ENCODE data around the gene STK39.
"Not testable (repeated sequence)": the region's sequence is repeated elsewhere in the genome, so short reads cannot be mapped to it uniquely, and the experiment has no call there.

STK39 gene

DNA sequence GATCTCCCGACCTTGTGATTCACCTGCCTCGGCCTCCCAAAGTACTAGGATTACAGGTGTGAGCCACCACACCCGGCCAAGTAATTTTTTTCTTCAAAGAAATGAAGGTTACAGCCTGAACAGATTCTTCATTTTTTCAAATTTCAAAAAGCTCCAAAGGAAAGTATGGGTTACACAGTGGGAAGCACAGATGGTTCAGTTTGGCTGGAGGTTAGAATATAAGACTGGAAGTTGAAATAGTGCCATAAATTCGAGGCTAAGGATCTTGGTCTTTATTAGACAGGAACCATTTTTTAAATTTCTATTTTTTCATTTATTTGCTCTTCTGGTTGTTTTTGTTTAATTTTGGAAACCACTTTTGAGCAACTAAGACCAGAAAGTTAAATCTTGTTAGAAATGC lies 120.0 kb downstream of the STK39 start:
- Histone ChIP-seq H3K27me3 (ENCODE audit: insufficient read depth, low read length, poor library complexity) (no peaks in the 10 kb centered on the region), H3K79me2 (ENCODE audit: control insufficient read depth, insufficient read depth, low read length) (no peaks in the 10 kb centered on the region), H4K8ac (ENCODE audit: low read depth, low read length) (no peak overlapping the region), H2BK5ac (ENCODE audit: low read length) (no peak overlapping the region), H3K18ac (ENCODE audit: low read length) (no peak overlapping the region), H3K79me1 (ENCODE audit: low read length) (no peaks in the 10 kb centered on the region), H3K56ac (ENCODE audit: low read length) (no peak overlapping the region), H2AK5ac (ENCODE audit: low read length) (no peak overlapping the region), H3K9ac (ENCODE audit: low read length) (no peak overlapping the region), H3K4me3 (ENCODE audit: low read length) (no peak overlapping the region), H4K5ac (ENCODE audit: low read length) (no peak overlapping the region), H2BK15ac (replicated peaks; ENCODE audit: low read depth) (no peak overlapping the region), H2BK120ac (ENCODE audit: low read depth, low read length) (no peak overlapping the region), H3K4ac (ENCODE audit: low read depth, low read length) (no peak overlapping the region), H3K23ac (ENCODE audit: low read length) (no peak overlapping the region), H3K27ac (ENCODE audit: low read depth, low read length) (no peak overlapping the region), H3K36me3 (ENCODE audit: control insufficient read depth, insufficient read depth, low read length) (no peaks in the 10 kb centered on the region), H3K4me1 (ENCODE audit: control insufficient read depth, low read depth, low read length) (no peaks in the 10 kb centered on the region), H3K4me2 (ENCODE audit: low read length) (no peak overlapping the region)
- DNase-seq = no peak
- WGBS (ENCODE audit: extremely low coverage, insufficient coverage, low lambda C conversion rate) = no CpG with 5 or more reads among the region's 4 CpGs

DNA sequence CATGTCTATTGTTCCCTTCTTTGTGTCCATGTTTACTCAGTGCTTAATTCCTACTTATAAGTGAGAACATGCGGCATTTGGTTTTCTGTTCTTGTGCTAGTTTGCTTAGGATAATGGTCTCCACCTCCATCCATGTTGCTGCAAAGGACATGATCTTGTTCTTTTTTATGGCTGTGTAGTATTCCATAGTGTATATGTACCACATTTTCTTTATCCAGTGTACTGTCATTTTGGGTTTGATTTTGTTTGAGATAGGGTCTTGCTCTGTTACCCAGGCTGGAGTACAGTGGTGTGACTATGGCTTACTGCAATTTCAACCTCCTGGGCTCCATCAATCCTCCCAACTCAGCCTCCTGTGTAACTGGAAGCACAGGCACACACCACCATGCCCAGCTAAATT lies 125.2 kb downstream of the STK39 start:
- H3K18ac ChIP-seq (ENCODE audit: low read length); H2AK5ac ChIP-seq (ENCODE audit: low read length); H3K79me2 ChIP-seq (ENCODE audit: control insufficient read depth, insufficient read depth, low read length); H3K9ac ChIP-seq (ENCODE audit: low read length); H2BK120ac ChIP-seq (ENCODE audit: low read depth, low read length); H4K5ac ChIP-seq (ENCODE audit: low read length); H3K4me2 ChIP-seq (ENCODE audit: low read length); H3K4ac ChIP-seq (ENCODE audit: low read depth, low read length); H3K4me1 ChIP-seq (ENCODE audit: control insufficient read depth, low read depth, low read length); H3K79me1 ChIP-seq (ENCODE audit: low read length); H3K23ac ChIP-seq (ENCODE audit: low read length); H3K27ac ChIP-seq (ENCODE audit: low read depth, low read length); H2BK15ac ChIP-seq (replicated peaks; ENCODE audit: low read depth); H3K56ac ChIP-seq (ENCODE audit: low read length); H2BK5ac ChIP-seq (ENCODE audit: low read length); H4K8ac ChIP-seq (ENCODE audit: low read depth, low read length); DNase-seq; H3K4me3 ChIP-seq (ENCODE audit: low read length); H3K36me3 ChIP-seq (ENCODE audit: control insufficient read depth, insufficient read depth, low read length); H3K27me3 ChIP-seq (ENCODE audit: insufficient read depth, low read length, poor library complexity): not testable (repeated sequence)
- no CpG with 5 or more reads among the region's 1 CpG for WGBS (ENCODE audit: extremely low coverage, insufficient coverage, low lambda C conversion rate)

DNA sequence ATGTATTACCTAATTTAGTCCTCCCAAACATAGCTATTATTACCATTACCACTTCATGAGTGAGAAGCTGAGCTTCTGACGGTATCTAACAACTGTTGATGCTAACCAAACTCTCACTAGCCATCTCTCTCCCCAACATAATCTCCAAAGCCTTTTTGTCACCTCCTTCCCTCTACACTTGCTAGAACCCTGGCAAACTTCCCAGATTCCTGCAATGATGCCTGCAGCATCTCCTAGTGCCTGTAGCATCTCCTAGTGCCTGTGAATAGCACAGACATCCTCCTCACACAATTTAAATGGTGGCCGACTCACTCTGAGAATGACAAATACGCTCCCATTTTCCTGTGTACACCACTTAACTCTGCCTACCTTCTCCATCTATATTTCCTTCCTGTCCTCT lies 126.7 kb downstream of the STK39 start:
- Histone ChIP-seq H2BK5ac (ENCODE audit: low read length) (no peak overlapping the region), H3K36me3 (ENCODE audit: control insufficient read depth, insufficient read depth, low read length) (no peaks in the 10 kb centered on the region), H3K23ac (ENCODE audit: low read length) (no peak overlapping the region), H3K79me1 (ENCODE audit: low read length) (no peaks in the 10 kb centered on the region), H3K18ac (ENCODE audit: low read length) (no peak overlapping the region), H3K9ac (ENCODE audit: low read length) (no peak overlapping the region), H4K8ac (ENCODE audit: low read depth, low read length) (no peak overlapping the region), H2BK15ac (replicated peaks; ENCODE audit: low read depth) (no peak overlapping the region), H4K5ac (ENCODE audit: low read length) (no peak overlapping the region), H3K4ac (ENCODE audit: low read depth, low read length) (no peak overlapping the region), H3K4me1 (ENCODE audit: control insufficient read depth, low read depth, low read length) (no peaks in the 10 kb centered on the region), H3K4me3 (ENCODE audit: low read length) (no peak overlapping the region), H3K79me2 (ENCODE audit: control insufficient read depth, insufficient read depth, low read length) (no peaks in the 10 kb centered on the region), H2BK120ac (ENCODE audit: low read depth, low read length) (no peak overlapping the region), H2AK5ac (ENCODE audit: low read length) (no peak overlapping the region), H3K4me2 (ENCODE audit: low read length) (no peak overlapping the region), H3K27me3 (ENCODE audit: insufficient read depth, low read length, poor library complexity) (no peaks in the 10 kb centered on the region), H3K27ac (ENCODE audit: low read depth, low read length) (no peak overlapping the region), H3K56ac (ENCODE audit: low read length) (no peak overlapping the region)
- no CpG with 5 or more reads among the region's 3 CpGs for WGBS (ENCODE audit: extremely low coverage, insufficient coverage, low lambda C conversion rate)
- no peak for DNase-seq

DNA sequence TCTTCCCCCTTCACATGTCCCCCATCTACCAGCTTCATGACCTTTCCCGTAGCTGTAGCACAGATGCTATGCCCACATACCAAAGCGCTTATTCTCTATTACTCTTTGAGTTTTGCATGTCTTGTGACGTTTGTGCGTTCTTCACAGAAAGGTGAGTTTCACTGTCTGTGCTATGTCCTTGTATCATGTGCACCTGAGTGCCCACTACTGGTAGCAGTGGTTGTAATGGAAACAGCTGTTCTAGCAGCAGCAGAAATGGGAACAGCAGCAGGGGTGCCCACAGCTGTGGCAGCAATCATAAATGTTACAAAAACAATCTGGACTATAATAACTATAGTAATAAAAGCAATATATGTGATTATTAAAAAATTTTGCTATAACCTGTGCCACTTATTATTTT lies 127.1 kb downstream of the STK39 start:
- Histone ChIP-seq H3K23ac (ENCODE audit: low read length) (no peak overlapping the region), H3K4me3 (ENCODE audit: low read length) (no peak overlapping the region), H3K36me3 (ENCODE audit: control insufficient read depth, insufficient read depth, low read length) (no peaks in the 10 kb centered on the region), H2BK15ac (replicated peaks; ENCODE audit: low read depth) (no peak overlapping the region), H3K4me1 (ENCODE audit: control insufficient read depth, low read depth, low read length) (no peaks in the 10 kb centered on the region), H4K8ac (ENCODE audit: low read depth, low read length) (no peak overlapping the region), H2BK5ac (ENCODE audit: low read length) (no peak overlapping the region), H4K5ac (ENCODE audit: low read length) (no peak overlapping the region), H3K9ac (ENCODE audit: low read length) (no peak overlapping the region), H3K79me2 (ENCODE audit: control insufficient read depth, insufficient read depth, low read length) (no peaks in the 10 kb centered on the region), H3K79me1 (ENCODE audit: low read length) (no peaks in the 10 kb centered on the region), H3K27me3 (ENCODE audit: insufficient read depth, low read length, poor library complexity) (no peaks in the 10 kb centered on the region), H3K27ac (ENCODE audit: low read depth, low read length) (no peak overlapping the region), H2BK120ac (ENCODE audit: low read depth, low read length) (no peak overlapping the region), H3K4ac (ENCODE audit: low read depth, low read length) (no peak overlapping the region), H3K18ac (ENCODE audit: low read length) (no peak overlapping the region), H2AK5ac (ENCODE audit: low read length) (no peak overlapping the region), H3K4me2 (ENCODE audit: low read length) (no peak overlapping the region), H3K56ac (ENCODE audit: low read length) (no peak overlapping the region)
- no peak for DNase-seq
- WGBS (ENCODE audit: extremely low coverage, insufficient coverage, low lambda C conversion rate) = no CpG with 5 or more reads among the region's 4 CpGs

DNA sequence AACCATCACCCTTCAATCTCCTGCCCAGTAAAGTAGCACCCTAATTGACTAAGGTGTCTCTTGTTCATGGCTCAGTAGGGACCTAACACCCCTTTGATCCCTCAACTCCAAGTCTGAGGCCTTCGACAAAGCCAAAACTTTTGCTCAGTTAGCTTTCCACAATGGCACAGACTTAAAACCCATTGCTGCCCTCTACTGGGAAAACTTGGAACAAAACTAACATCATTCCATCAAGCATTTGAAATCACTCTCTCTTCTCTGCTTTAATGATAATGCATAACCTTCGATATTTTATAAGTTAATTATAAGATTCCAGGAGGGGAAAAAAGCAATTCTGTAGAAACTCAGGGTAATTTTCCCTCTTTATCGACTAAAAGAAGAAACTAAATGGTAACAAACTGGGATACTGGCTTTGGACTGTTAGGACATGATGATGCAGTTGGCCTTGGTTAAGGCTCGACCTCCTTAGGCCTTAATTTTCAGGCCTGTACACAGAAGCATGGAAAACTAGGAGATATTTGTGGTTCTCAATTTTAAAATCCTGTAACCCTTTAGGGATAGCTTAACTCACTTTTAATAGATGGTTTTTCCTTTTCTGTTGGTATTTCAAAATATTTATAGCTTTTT lies 127.8 kb downstream of the STK39 start:
- Histone ChIP-seq H2AK5ac (ENCODE audit: low read length) (no peak overlapping the region), H4K5ac (ENCODE audit: low read length) (no peak overlapping the region), H2BK5ac (ENCODE audit: low read length) (no peak overlapping the region), H3K18ac (ENCODE audit: low read length) (no peak overlapping the region), H3K4ac (ENCODE audit: low read depth, low read length) (no peak overlapping the region), H3K23ac (ENCODE audit: low read length) (no peak overlapping the region), H3K27ac (ENCODE audit: low read depth, low read length) (no peak overlapping the region), H3K79me1 (ENCODE audit: low read length) (no peaks in the 10 kb centered on the region), H3K27me3 (ENCODE audit: insufficient read depth, low read length, poor library complexity) (no peaks in the 10 kb centered on the region), H3K4me2 (ENCODE audit: low read length) (no peak overlapping the region), H3K9ac (ENCODE audit: low read length) (no peak overlapping the region), H3K36me3 (ENCODE audit: control insufficient read depth, insufficient read depth, low read length) (no peaks in the 10 kb centered on the region), H2BK15ac (replicated peaks; ENCODE audit: low read depth) (no peak overlapping the region), H2BK120ac (ENCODE audit: low read depth, low read length) (no peak overlapping the region), H4K8ac (ENCODE audit: low read depth, low read length) (no peak overlapping the region), H3K56ac (ENCODE audit: low read length) (no peak overlapping the region), H3K4me3 (ENCODE audit: low read length) (no peak overlapping the region), H3K4me1 (ENCODE audit: control insufficient read depth, low read depth, low read length) (no peaks in the 10 kb centered on the region), H3K79me2 (ENCODE audit: control insufficient read depth, insufficient read depth, low read length) (no peaks in the 10 kb centered on the region)
- no CpG with 5 or more reads among the region's 4 CpGs for WGBS (ENCODE audit: extremely low coverage, insufficient coverage, low lambda C conversion rate)
- DNase-seq = peak; percentile 81
